ENCODE results near the gene PHAF1. TPM values are rescaled to one million over a fixed set of nuclear protein-coding genes. Genes with fewer than 3 reads are reported as not detected.
A peak's percentile ranks its signal among the peaks of the same experiment; 100 is the strongest.

PHAF1 gene
- total and polyA plus RNA-seq, 2 donors (not counting 1 experiment from before 2014, with no cell fraction given), result 18.3 to 21.5 TPM

GRCh38 chr16:67101311-67102082 is 8.2 kb upstream of the PHAF1 start:
- H2AFZ ChIP-seq (ENCODE audit: low read length), result no peak overlapping the region
- no peak overlapping the region for H3K4me2 ChIP-seq (ENCODE audit: extremely low read depth, insufficient read depth, low read length)
- H3K4me3 ChIP-seq (replicated peaks in 1 of 4; ENCODE audit: control extremely low read depth in 1 of 4, insufficient read depth in 1 of 4, low read depth in 3 of 4, low read length in 4 of 4), result no peak overlapping the region
- no peak for TF ChIP-seq EZH2 (IDR thresholded peaks at IDR 0.05; ENCODE audit: low read length, missing control alignments)
- TF ChIP-seq, protein P1, sequence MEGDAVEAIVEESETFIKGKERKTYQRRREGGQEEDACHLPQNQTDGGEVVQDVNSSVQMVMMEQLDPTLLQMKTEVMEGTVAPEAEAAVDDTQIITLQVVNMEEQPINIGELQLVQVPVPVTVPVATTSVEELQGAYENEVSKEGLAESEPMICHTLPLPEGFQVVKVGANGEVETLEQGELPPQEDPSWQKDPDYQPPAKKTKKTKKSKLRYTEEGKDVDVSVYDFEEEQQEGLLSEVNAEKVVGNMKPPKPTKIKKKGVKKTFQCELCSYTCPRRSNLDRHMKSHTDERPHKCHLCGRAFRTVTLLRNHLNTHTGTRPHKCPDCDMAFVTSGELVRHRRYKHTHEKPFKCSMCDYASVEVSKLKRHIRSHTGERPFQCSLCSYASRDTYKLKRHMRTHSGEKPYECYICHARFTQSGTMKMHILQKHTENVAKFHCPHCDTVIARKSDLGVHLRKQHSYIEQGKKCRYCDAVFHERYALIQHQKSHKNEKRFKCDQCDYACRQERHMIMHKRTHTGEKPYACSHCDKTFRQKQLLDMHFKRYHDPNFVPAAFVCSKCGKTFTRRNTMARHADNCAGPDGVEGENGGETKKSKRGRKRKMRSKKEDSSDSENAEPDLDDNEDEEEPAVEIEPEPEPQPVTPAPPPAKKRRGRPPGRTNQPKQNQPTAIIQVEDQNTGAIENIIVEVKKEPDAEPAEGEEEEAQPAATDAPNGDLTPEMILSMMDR (conservative IDR thresholded peaks at IDR 0.05 in 1 of 2, IDR thresholded peaks at IDR 0.05 in 1 of 2; ENCODE audit: low read depth in 1 of 2, low read length in 2 of 2), result no peak
- H3K27ac ChIP-seq (ENCODE audit: insufficient read depth, low read length), result no peak overlapping the region
- H3K79me2 ChIP-seq (ENCODE audit: control insufficient read depth, insufficient read depth, low read length), result no peaks in the 10 kb centered on the region
- peaks cover 4% of the 10 kb centered on the region for H3K4me1 ChIP-seq (ENCODE audit: control insufficient read depth, extremely low read depth, insufficient read depth, low read length)
- H3K36me3 ChIP-seq (ENCODE audit: control insufficient read depth, insufficient read depth, low read length), result no peaks in the 10 kb centered on the region
- H3K9me3 ChIP-seq (ENCODE audit: control insufficient read depth, insufficient read depth, low read depth, low read length), result no peaks in the 10 kb centered on the region
- H3K9ac ChIP-seq (ENCODE audit: insufficient read depth, low read length), result no peak overlapping the region
- DNase-seq (ENCODE audit: low read depth in 2 of 2), result peak in 1 of 2 donors; percentile 79
- no peaks in the 10 kb centered on the region for H3K27me3 ChIP-seq (ENCODE audit: control insufficient read depth, insufficient read depth, low read length)
- H4K20me1 ChIP-seq (ENCODE audit: control insufficient read depth, extremely low read depth, insufficient read depth, low read length), result no peaks in the 10 kb centered on the region

DNA sequence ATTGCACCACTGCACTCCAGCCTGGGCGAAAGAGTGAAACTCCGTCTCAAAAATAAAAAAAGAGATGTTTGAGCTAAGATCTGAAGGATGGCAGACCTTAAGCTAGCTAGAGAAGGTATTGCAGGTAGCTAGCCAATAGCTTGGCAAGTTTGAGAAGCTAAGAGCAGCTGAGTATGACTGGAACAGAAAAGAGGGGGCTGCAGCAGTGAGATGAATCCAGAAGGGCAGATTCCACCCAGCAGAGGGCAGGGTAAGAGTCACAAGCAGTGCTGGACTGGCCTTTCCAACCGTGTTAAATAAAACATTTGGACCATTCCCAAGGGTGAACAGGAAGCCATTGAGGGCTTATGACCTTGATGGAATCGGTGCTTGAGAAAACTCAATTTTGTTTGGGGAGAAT is 5.7 kb upstream of the PHAF1 start:
- peak; percentile 30 to 43 for DNase-seq (ENCODE audit: low read depth in 2 of 2)
- Histone ChIP-seq H3K79me2 (ENCODE audit: control insufficient read depth, insufficient read depth, low read length) (no peaks in the 10 kb centered on the region), H3K4me3 (replicated peaks in 1 of 4; ENCODE audit: control extremely low read depth in 1 of 4, insufficient read depth in 1 of 4, low read depth in 3 of 4, low read length in 4 of 4) (no peak overlapping the region), H3K9ac (ENCODE audit: insufficient read depth, low read length) (no peak overlapping the region), H3K36me3 (ENCODE audit: control insufficient read depth, insufficient read depth, low read length) (no peaks in the 10 kb centered on the region), H3K9me3 (ENCODE audit: control insufficient read depth, insufficient read depth, low read depth, low read length) (no peaks in the 10 kb centered on the region), H4K20me1 (ENCODE audit: control insufficient read depth, extremely low read depth, insufficient read depth, low read length) (no peaks in the 10 kb centered on the region), H2AFZ (ENCODE audit: low read length) (no peak overlapping the region), H3K27ac (ENCODE audit: insufficient read depth, low read length) (no peak overlapping the region), H3K4me2 (ENCODE audit: extremely low read depth, insufficient read depth, low read length) (no peak overlapping the region), H3K27me3 (ENCODE audit: control insufficient read depth, insufficient read depth, low read length) (no peaks in the 10 kb centered on the region), H3K4me1 (ENCODE audit: control insufficient read depth, extremely low read depth, insufficient read depth, low read length) (peaks cover 4% of the 10 kb centered on the region)
- TF ChIP-seq, protein P1 (conservative IDR thresholded peaks at IDR 0.05 in 1 of 2, IDR thresholded peaks at IDR 0.05 in 1 of 2; ENCODE audit: low read depth in 1 of 2, low read length in 2 of 2), result peak; percentile 27 to 52
- no peak for TF ChIP-seq EZH2 (IDR thresholded peaks at IDR 0.05; ENCODE audit: low read length, missing control alignments)

DNA sequence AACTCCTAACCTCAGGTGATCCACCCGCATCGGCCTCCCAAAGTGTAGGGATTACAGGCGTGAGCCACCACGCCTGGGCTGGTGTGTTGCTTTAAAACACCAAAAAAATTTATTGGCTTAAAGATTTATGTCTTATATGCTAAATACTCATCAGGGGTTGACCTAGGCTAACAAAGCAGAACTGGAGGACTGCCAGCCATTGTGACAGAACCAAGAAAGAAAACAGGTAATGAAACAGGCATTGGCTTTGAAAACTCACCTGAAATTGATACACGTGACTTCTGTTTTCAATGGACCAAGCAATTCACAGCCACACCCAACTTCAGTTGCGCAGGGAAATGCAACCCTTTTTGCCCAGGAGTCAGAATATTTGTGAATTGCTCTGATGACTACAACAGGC is 4.9 kb upstream of the PHAF1 start:
- Histone ChIP-seq H3K27ac (ENCODE audit: insufficient read depth, low read length) (no peak overlapping the region), H3K36me3 (ENCODE audit: control insufficient read depth, insufficient read depth, low read length) (no peaks in the 10 kb centered on the region), H3K4me2 (ENCODE audit: extremely low read depth, insufficient read depth, low read length) (no peak overlapping the region), H3K4me3 (replicated peaks in 1 of 4; ENCODE audit: control extremely low read depth in 1 of 4, insufficient read depth in 1 of 4, low read depth in 3 of 4, low read length in 4 of 4) (no peak overlapping the region), H3K4me1 (ENCODE audit: control insufficient read depth, extremely low read depth, insufficient read depth, low read length) (peaks cover 8% of the 10 kb centered on the region), H3K79me2 (ENCODE audit: control insufficient read depth, insufficient read depth, low read length) (peaks cover under 1% of the 10 kb centered on the region), H2AFZ (ENCODE audit: low read length) (no peak overlapping the region), H4K20me1 (ENCODE audit: control insufficient read depth, extremely low read depth, insufficient read depth, low read length) (no peaks in the 10 kb centered on the region), H3K9me3 (ENCODE audit: control insufficient read depth, insufficient read depth, low read depth, low read length) (no peaks in the 10 kb centered on the region), H3K9ac (ENCODE audit: insufficient read depth, low read length) (no peak overlapping the region), H3K27me3 (ENCODE audit: control insufficient read depth, insufficient read depth, low read length) (no peaks in the 10 kb centered on the region)
- TF ChIP-seq, protein P1 (conservative IDR thresholded peaks at IDR 0.05 in 1 of 2, IDR thresholded peaks at IDR 0.05 in 1 of 2; ENCODE audit: low read depth in 1 of 2, low read length in 2 of 2), result no peak
- TF ChIP-seq EZH2 (IDR thresholded peaks at IDR 0.05; ENCODE audit: low read length, missing control alignments), result no peak
- no peak for DNase-seq (ENCODE audit: low read depth in 2 of 2)
